ENCODE measurements around the gene PHLPP1. TPM values are rescaled to one million over a fixed set of nuclear protein-coding genes. Genes with fewer than 3 reads are reported as not detected.

PHLPP1 gene
- total RNA-seq, 1 experiment from 2014 or later: 14.7 TPM

DNA sequence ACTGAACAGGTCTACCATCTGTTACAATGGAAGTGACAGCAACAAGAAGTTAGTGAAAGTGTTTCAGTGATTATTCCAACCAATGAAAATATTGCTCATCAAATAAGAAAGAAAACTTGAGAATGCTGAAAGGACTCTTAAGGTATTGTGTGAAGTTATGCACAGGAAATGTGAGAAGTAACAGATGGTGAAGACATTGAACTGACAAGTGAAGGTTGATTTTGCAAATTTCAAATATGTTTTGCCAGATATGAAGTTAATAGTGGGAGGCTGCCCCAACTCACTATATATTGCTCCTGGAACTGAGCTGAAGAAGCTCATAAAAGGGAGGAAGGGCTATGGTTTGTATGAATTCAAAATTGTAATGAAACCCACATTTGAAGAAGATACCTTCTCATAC lies 97.5 kb downstream of the PHLPP1 start:
- DNase-seq (ENCODE audit: low read depth, low spot score): no peak
- intact Hi-C loops (cut with micrococcal nuclease): no loop called here
- Histone ChIP-seq H3K36me3 (ENCODE audit: control insufficient read depth in 1 of 2, insufficient read depth in 2 of 2, low read length in 2 of 2) (no peaks in the 10 kb centered on the region), H3K4me2 (ENCODE audit: low read length) (no peak overlapping the region), H3K9me2 (ENCODE audit: insufficient read depth) (no peaks in the 10 kb centered on the region), H3K4me1 (ENCODE audit: control insufficient read depth in 1 of 2, insufficient read depth in 2 of 2, low read length in 2 of 2) (no peaks in the 10 kb centered on the region), H2AFZ (ENCODE audit: low read depth, low read length, poor library complexity, severe bottlenecking) (no peak overlapping the region), H3K27ac (ENCODE audit: low read depth, low read length) (no peak overlapping the region), H4K20me1 (ENCODE audit: insufficient read depth) (no peaks in the 10 kb centered on the region), H3K9ac (ENCODE audit: low read length) (no peak overlapping the region), H3K4me3 (replicated peaks in 1 of 2; ENCODE audit: low read depth in 1 of 2, low read length in 2 of 2) (no peak overlapping the region), H3K79me2 (ENCODE audit: insufficient read depth, low read length) (no peaks in the 10 kb centered on the region), H3K9me3 (ENCODE audit: control insufficient read depth in 1 of 2, insufficient read depth in 1 of 2, low read depth in 1 of 2, low read length in 2 of 2) (no peaks in the 10 kb centered on the region), H3K27me3 (ENCODE audit: insufficient read depth, low read length) (no peaks in the 10 kb centered on the region)
- CTCF ChIA-PET: no interaction called here
- POLR2A ChIA-PET: no interaction called here
- no TSS peak for BruUV-seq (replicated peaks)
- no peak for ATAC-seq
- TF ChIP-seq, protein P1, sequence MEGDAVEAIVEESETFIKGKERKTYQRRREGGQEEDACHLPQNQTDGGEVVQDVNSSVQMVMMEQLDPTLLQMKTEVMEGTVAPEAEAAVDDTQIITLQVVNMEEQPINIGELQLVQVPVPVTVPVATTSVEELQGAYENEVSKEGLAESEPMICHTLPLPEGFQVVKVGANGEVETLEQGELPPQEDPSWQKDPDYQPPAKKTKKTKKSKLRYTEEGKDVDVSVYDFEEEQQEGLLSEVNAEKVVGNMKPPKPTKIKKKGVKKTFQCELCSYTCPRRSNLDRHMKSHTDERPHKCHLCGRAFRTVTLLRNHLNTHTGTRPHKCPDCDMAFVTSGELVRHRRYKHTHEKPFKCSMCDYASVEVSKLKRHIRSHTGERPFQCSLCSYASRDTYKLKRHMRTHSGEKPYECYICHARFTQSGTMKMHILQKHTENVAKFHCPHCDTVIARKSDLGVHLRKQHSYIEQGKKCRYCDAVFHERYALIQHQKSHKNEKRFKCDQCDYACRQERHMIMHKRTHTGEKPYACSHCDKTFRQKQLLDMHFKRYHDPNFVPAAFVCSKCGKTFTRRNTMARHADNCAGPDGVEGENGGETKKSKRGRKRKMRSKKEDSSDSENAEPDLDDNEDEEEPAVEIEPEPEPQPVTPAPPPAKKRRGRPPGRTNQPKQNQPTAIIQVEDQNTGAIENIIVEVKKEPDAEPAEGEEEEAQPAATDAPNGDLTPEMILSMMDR (IDR thresholded peaks at IDR 0.05 in 2 of 3, conservative IDR thresholded peaks at IDR 0.05 in 1 of 3; ENCODE audit: borderline replicate concordance in 1 of 3, insufficient read depth in 1 of 3, low read depth in 2 of 3, low read length in 2 of 3): no peak
- TF ChIP-seq EGR1 (IDR thresholded peaks at IDR 0.05; ENCODE audit: low read depth) (no peak), RAD21 (IDR thresholded peaks at IDR 0.05; ENCODE audit: low read depth) (no peak), CEBPB (IDR thresholded peaks at IDR 0.05; ENCODE audit: low read depth) (no peak), TCF7L2 (IDR thresholded peaks at IDR 0.05; ENCODE audit: borderline replicate concordance, extremely low read depth, insufficient read depth, insufficient read length) (no peak), JUND (IDR thresholded peaks at IDR 0.05) (no peak), SIN3A (IDR thresholded peaks at IDR 0.05; ENCODE audit: low read depth) (no peak), POLR2AphosphoS5 (IDR thresholded peaks at IDR 0.05; ENCODE audit: low read depth, low read length) (no peak), SP1 (IDR thresholded peaks at IDR 0.05; ENCODE audit: low read depth) (no peak), ELF1 (IDR thresholded peaks at IDR 0.05; ENCODE audit: borderline replicate concordance, low read depth) (no peak), SRF (IDR thresholded peaks at IDR 0.05; ENCODE audit: low read depth) (no peak), EZH2 (IDR thresholded peaks at IDR 0.05) (no peak), CBX3 (IDR thresholded peaks at IDR 0.05; ENCODE audit: low read depth) (no peak), EZH2phosphoT487 (IDR thresholded peaks at IDR 0.05; ENCODE audit: borderline replicate concordance) (no peak), ZNF274 (IDR thresholded peaks at IDR 0.05; ENCODE audit: low read depth, low read length) (no peak), POLR2A (IDR thresholded peaks at IDR 0.05; ENCODE audit: borderline replicate concordance, extremely low read depth, insufficient read depth, insufficient read length) (no peak)
- TF ChIP-seq, protein P2, sequence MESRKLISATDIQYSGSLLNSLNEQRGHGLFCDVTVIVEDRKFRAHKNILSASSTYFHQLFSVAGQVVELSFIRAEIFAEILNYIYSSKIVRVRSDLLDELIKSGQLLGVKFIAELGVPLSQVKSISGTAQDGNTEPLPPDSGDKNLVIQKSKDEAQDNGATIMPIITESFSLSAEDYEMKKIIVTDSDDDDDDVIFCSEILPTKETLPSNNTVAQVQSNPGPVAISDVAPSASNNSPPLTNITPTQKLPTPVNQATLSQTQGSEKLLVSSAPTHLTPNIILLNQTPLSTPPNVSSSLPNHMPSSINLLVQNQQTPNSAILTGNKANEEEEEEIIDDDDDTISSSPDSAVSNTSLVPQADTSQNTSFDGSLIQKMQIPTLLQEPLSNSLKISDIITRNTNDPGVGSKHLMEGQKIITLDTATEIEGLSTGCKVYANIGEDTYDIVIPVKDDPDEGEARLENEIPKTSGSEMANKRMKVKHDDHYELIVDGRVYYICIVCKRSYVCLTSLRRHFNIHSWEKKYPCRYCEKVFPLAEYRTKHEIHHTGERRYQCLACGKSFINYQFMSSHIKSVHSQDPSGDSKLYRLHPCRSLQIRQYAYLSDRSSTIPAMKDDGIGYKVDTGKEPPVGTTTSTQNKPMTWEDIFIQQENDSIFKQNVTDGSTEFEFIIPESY (IDR thresholded peaks at IDR 0.05; ENCODE audit: extremely low read depth, insufficient replicate concordance, low read length): no peak
- TF ChIP-seq, protein P3, sequence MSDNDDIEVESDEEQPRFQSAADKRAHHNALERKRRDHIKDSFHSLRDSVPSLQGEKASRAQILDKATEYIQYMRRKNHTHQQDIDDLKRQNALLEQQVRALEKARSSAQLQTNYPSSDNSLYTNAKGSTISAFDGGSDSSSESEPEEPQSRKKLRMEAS (IDR thresholded peaks at IDR 0.05): no peak
- TF ChIP-seq, protein P4, sequence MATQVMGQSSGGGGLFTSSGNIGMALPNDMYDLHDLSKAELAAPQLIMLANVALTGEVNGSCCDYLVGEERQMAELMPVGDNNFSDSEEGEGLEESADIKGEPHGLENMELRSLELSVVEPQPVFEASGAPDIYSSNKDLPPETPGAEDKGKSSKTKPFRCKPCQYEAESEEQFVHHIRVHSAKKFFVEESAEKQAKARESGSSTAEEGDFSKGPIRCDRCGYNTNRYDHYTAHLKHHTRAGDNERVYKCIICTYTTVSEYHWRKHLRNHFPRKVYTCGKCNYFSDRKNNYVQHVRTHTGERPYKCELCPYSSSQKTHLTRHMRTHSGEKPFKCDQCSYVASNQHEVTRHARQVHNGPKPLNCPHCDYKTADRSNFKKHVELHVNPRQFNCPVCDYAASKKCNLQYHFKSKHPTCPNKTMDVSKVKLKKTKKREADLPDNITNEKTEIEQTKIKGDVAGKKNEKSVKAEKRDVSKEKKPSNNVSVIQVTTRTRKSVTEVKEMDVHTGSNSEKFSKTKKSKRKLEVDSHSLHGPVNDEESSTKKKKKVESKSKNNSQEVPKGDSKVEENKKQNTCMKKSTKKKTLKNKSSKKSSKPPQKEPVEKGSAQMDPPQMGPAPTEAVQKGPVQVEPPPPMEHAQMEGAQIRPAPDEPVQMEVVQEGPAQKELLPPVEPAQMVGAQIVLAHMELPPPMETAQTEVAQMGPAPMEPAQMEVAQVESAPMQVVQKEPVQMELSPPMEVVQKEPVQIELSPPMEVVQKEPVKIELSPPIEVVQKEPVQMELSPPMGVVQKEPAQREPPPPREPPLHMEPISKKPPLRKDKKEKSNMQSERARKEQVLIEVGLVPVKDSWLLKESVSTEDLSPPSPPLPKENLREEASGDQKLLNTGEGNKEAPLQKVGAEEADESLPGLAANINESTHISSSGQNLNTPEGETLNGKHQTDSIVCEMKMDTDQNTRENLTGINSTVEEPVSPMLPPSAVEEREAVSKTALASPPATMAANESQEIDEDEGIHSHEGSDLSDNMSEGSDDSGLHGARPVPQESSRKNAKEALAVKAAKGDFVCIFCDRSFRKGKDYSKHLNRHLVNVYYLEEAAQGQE (IDR thresholded peaks at IDR 0.05; ENCODE audit: low read depth): no peak
- RAD21 ChIA-PET (ENCODE audit: low non-redundant PET in 1 of 2, low total read pairs in 2 of 2, uncharacterized antibody in 2 of 2, unreplicated experiment in 2 of 2): no interaction called here

Measured in HCT116 (cell line).